H1 (cell line): ENCODE data around the gene CES4A. TPM values are rescaled to one million over a fixed set of nuclear protein-coding genes. Genes with fewer than 3 reads are reported as not detected.

Experiments used
- BRCA1 ChIP-seq: IDR thresholded peaks from 2 replicates; pipeline ENCODE4 v1.6.1; 2012; ENCODE audit warnings: low read depth, low read length, improper control_type of control experiment
- CTBP2 ChIP-seq: IDR thresholded peaks from 2 replicates; pipeline ENCODE4 v1.7.0; 2011; ENCODE audit warnings: borderline replicate concordance, mild to moderate bottlenecking, moderate library complexity, mixed read lengths, low read length; ENCODE audit not compliant: insufficient read depth, insufficient read length
- CTCF ChIP-seq, 3 experiments: IDR thresholded peaks; 1 replicate in 2 of 3; 2 replicates in 1 of 3; pipeline versions ENCODE4 v1.5.1 to v1.6.1; 2011; ENCODE audit warnings: low read length in 3 of 3, mild to moderate bottlenecking in 3 of 3, inconsistent platforms in 2 of 3, low read depth in 1 of 3, moderate library complexity in 1 of 3; ENCODE audit not compliant: insufficient read depth in 1 of 3; ENCODE audit errors: control extremely low read depth in 1 of 3
- HDAC6 ChIP-seq: IDR thresholded peaks from one replicate; pipeline ENCODE4 v1.7.1; 2012; ENCODE audit warnings: low read depth, mild to moderate bottlenecking, inconsistent platforms, low read length, moderate library complexity
- polyA plus RNA-seq, 7 experiments: library from polyadenylated mRNA; depleted of rRNA in 3 of 7; stranded (reverse) in 5 of 7; unstranded in 2 of 7; fragments of >200 nt in 5 of 7; fragments of 200-250 nt in 2 of 7; gene quantifications; 1 replicate in 5 of 7; 2 replicates in 1 of 7; 4 replicates in 1 of 7; pipeline versions ENCODE4 v1.2.1 to v1.2.3, GENCODE V29; 2011 to 2013; ENCODE audit warnings: missing spikeins in 2 of 7, mixed read lengths in 2 of 7
- total RNA-seq: library from RNA; stranded (reverse); fragmentation: NEBNext Ultra II Directional; extraction: Animal tissue kit (Norgen Biotek cat#: 25700); gene quantifications from 2 replicates; pipeline ENCODE4 v1.2.1, GENCODE V29; 2021
- TF ChIP-seq, protein P1 (sequence below): IDR thresholded peaks from 2 replicates; pipeline ENCODE4 v1.6.1; 2012; ENCODE audit warnings: inconsistent platforms

Gene CES4A
- total and polyA plus RNA-seq, 2 of the 8 experiments (the other 6 are each of a cell fraction or from before 2014, with no cell fraction given), result 0.93 to 1.5 TPM

GRCh38 chr16:66961065-66961744, 27.2 kb upstream of the CES4A start, which contains the start of gene CES3 (continued):
- TF ChIP-seq CTBP2 (no peak), CTCF (IDR thresholded peaks at IDR 0.05; ENCODE audit: control extremely low read depth in 1 of 3, insufficient read depth in 1 of 3, low read depth in 1 of 3, low read length in 3 of 3) (peak; percentile 97 to 99 (median 99)), HDAC6 (no peak), BRCA1 (no peak)
- TF ChIP-seq, protein P1, sequence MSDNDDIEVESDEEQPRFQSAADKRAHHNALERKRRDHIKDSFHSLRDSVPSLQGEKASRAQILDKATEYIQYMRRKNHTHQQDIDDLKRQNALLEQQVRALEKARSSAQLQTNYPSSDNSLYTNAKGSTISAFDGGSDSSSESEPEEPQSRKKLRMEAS, result peak; percentile 38; the same call in 1 of the 2 replicates
- TF ChIP-seq, all 59 proteins: peak for 8
